ENCODE measurements around the gene CHAT.

GRCh38 chr10:49649936-49650723 lies 36.3 kb downstream of the CHAT start:
- TF ChIP-seq POU2F2 (IDR thresholded peaks at IDR 0.05; ENCODE audit: low read depth, low read length) (no peak), POLR2A (IDR thresholded peaks at IDR 0.05; ENCODE audit: low read depth, low read length) (no peak), POLR2AphosphoS5 (IDR thresholded peaks at IDR 0.05; ENCODE audit: low read depth, low read length) (no peak)

Measured in GM12891 (cell line).